ENCODE results near the gene ZNF566.

DNA sequence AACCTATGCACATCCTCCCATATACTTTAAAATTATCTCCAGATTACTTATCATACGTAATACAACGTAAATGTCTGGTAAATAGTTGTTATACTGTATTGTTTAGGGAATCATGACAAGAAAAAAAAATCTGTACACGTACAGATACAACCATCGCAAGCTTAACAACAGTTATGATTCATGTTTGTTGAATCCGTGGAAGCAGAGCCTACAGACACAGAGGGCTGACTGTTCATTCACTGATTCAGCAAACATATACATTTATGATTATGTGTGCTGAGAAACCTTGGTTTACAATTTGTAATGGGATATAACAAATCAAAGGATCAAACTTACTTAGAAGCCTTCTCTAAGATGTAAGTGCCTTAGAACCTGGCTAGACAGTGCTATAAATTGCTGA is 37.2 kb upstream of the ZNF566 start:
- TF ChIP-seq, protein P1, sequence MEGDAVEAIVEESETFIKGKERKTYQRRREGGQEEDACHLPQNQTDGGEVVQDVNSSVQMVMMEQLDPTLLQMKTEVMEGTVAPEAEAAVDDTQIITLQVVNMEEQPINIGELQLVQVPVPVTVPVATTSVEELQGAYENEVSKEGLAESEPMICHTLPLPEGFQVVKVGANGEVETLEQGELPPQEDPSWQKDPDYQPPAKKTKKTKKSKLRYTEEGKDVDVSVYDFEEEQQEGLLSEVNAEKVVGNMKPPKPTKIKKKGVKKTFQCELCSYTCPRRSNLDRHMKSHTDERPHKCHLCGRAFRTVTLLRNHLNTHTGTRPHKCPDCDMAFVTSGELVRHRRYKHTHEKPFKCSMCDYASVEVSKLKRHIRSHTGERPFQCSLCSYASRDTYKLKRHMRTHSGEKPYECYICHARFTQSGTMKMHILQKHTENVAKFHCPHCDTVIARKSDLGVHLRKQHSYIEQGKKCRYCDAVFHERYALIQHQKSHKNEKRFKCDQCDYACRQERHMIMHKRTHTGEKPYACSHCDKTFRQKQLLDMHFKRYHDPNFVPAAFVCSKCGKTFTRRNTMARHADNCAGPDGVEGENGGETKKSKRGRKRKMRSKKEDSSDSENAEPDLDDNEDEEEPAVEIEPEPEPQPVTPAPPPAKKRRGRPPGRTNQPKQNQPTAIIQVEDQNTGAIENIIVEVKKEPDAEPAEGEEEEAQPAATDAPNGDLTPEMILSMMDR (IDR thresholded peaks at IDR 0.05): no peak
- no peak for TF ChIP-seq POLR2AphosphoS5 (IDR thresholded peaks at IDR 0.05)
- TF ChIP-seq POLR2A (IDR thresholded peaks at IDR 0.05): no peak

Data from prostate gland (tissue), 2 donors.